H9 (cell line): ENCODE results near the gene LRRC27. TPM values are rescaled to one million over a fixed set of nuclear protein-coding genes. Genes with fewer than 3 reads are reported as not detected.

ENCODE experiments used
- DNase-seq: peaks from one replicate; pipeline ENCODE4 v3.0.0-alpha.2; 2017
- H2AFZ ChIP-seq: one replicate; pipeline ENCODE4 v1.6.1; 2013; ENCODE audit warnings: mild to moderate bottlenecking, low read length, control low read depth, moderate library complexity
- H2AK5ac ChIP-seq: 2 replicates; pipeline ENCODE4 v1.6.1; 2013; ENCODE audit warnings: low read length, control low read depth, mixed read lengths; ENCODE audit not compliant: insufficient read length
- H2BK120ac ChIP-seq: one replicate; pipeline ENCODE4 v1.6.1; 2013; ENCODE audit warnings: low read depth, mild to moderate bottlenecking, low read length, control low read depth, inconsistent platforms; ENCODE audit not compliant: poor library complexity, severe bottlenecking
- H2BK12ac ChIP-seq: 2 replicates; pipeline ENCODE4 v1.6.1; 2013; ENCODE audit warnings: low read length, control low read depth, mixed read lengths, low read depth; ENCODE audit not compliant: insufficient read length
- H2BK15ac ChIP-seq: 2 replicates; pipeline ENCODE4 v1.6.1; 2013; ENCODE audit warnings: low read depth, low read length, control low read depth
- H2BK20ac ChIP-seq: one replicate; pipeline ENCODE4 v1.6.1; 2013; ENCODE audit warnings: low read depth, mild to moderate bottlenecking, low read length, control low read depth, inconsistent platforms; ENCODE audit not compliant: poor library complexity, severe bottlenecking
- H2BK5ac ChIP-seq: 2 replicates; pipeline ENCODE4 v1.6.1; 2013; ENCODE audit warnings: low read length, control low read depth, mixed read lengths; ENCODE audit not compliant: insufficient read length
- H3K14ac ChIP-seq: 2 replicates; pipeline ENCODE4 v1.6.1; 2013; ENCODE audit warnings: low read length, control low read depth; ENCODE audit not compliant: insufficient read depth
- H3K18ac ChIP-seq: 2 replicates; pipeline ENCODE4 v1.6.1; 2013; ENCODE audit warnings: low read depth, mild to moderate bottlenecking, mixed read lengths, low read length, control low read depth; ENCODE audit not compliant: insufficient read length
- H3K23ac ChIP-seq: 2 replicates; pipeline ENCODE4 v1.6.1; 2013; ENCODE audit warnings: low read length, control low read depth, mixed read lengths, low read depth; ENCODE audit not compliant: insufficient read length
- H3K23me2 ChIP-seq: 2 replicates; pipeline ENCODE4 v1.6.1; 2013; ENCODE audit warnings: low read depth, mild to moderate bottlenecking, mixed read lengths, low read length, control low read depth; ENCODE audit not compliant: insufficient read length, poor library complexity, severe bottlenecking
- H3K27ac ChIP-seq: 2 replicates; pipeline ENCODE4 v1.5.1; 2013; ENCODE audit warnings: low read length, control low read depth, mixed read lengths, low read depth; ENCODE audit not compliant: insufficient read length
- H3K27me3 ChIP-seq: 2 replicates; pipeline ENCODE4 v1.6.1; 2013; ENCODE audit warnings: low read length, control low read depth, inconsistent platforms; ENCODE audit not compliant: insufficient read depth
- H3K4ac ChIP-seq: 2 replicates; pipeline ENCODE4 v1.6.1; 2013; ENCODE audit warnings: low read depth, mild to moderate bottlenecking, control low read depth, inconsistent platforms, low read length, moderate library complexity
- H3K4me1 ChIP-seq: 2 replicates; pipeline ENCODE4 v1.6.1; 2013; ENCODE audit warnings: low read length, control low read depth, inconsistent platforms; ENCODE audit not compliant: insufficient read depth
- H3K4me2 ChIP-seq: 2 replicates; pipeline ENCODE4 v1.6.1; 2013; ENCODE audit warnings: low read length, control low read depth, mixed read lengths; ENCODE audit not compliant: insufficient read length, insufficient read depth
- H3K56ac ChIP-seq: 2 replicates; pipeline ENCODE4 v1.6.1; 2013; ENCODE audit warnings: low read depth, mild to moderate bottlenecking, mixed read lengths, low read length, control low read depth; ENCODE audit not compliant: insufficient read length
- H3K79me1 ChIP-seq: 2 replicates; pipeline ENCODE4 v1.6.1; 2013; ENCODE audit warnings: low read depth, mild to moderate bottlenecking, moderate library complexity, low read length, control low read depth, inconsistent platforms; ENCODE audit not compliant: insufficient read depth, poor library complexity, severe bottlenecking
- H3K79me2 ChIP-seq: 2 replicates; pipeline ENCODE4 v1.6.1; 2013; ENCODE audit warnings: low read length, control low read depth, inconsistent platforms; ENCODE audit not compliant: insufficient read depth
- H3K9ac ChIP-seq: 2 replicates; pipeline ENCODE4 v1.6.1; 2013; ENCODE audit warnings: low read length, control low read depth, mixed read lengths; ENCODE audit not compliant: insufficient read length; ENCODE audit errors: extremely low read depth
- H3K9me3 ChIP-seq: one replicate; pipeline ENCODE4 v1.6.1; 2013; ENCODE audit warnings: low read depth, low read length, inconsistent platforms; ENCODE audit not compliant: control insufficient read depth
- H3T11ph ChIP-seq: one replicate; pipeline ENCODE4 v1.6.1; 2013; ENCODE audit warnings: mild to moderate bottlenecking, low read length, control low read depth, inconsistent platforms
- H4K20me1 ChIP-seq: one replicate; pipeline ENCODE4 v1.6.1; 2013; ENCODE audit not compliant: control insufficient read depth, insufficient read length, insufficient read depth
- H4K5ac ChIP-seq: 2 replicates; pipeline ENCODE4 v1.6.1; 2013; ENCODE audit warnings: low read depth, mild to moderate bottlenecking, mixed read lengths, low read length, control low read depth; ENCODE audit not compliant: insufficient read length
- H4K8ac ChIP-seq: replicated peaks from 2 replicates; pipeline ENCODE4 v1.6.1; 2013; ENCODE audit warnings: low read length, control low read depth, mixed read lengths, low read depth; ENCODE audit not compliant: insufficient read length
- H4K91ac ChIP-seq: 2 replicates; pipeline ENCODE4 v1.6.1; 2013; ENCODE audit warnings: low read depth, mild to moderate bottlenecking, moderate library complexity, mixed read lengths, low read length, control low read depth; ENCODE audit not compliant: insufficient read length
- H3K27ac Mint-ChIP-seq, 3 experiments: 2 replicates in 2 of 3; 3 replicates in 1 of 3; pipeline ENCODE4 v1.8.0; 2020 to 2021; ENCODE audit warnings: mixed read lengths in 3 of 3, mild to moderate bottlenecking in 1 of 3, moderate library complexity in 1 of 3
- H3K27me3 Mint-ChIP-seq: 2 replicates; pipeline ENCODE4 v1.8.0; 2021; ENCODE audit warnings: low read depth, mild to moderate bottlenecking, moderate library complexity, mixed read lengths
- H3K36me3 Mint-ChIP-seq, 3 experiments: 2 replicates in 2 of 3; 3 replicates in 1 of 3; pipeline ENCODE4 v1.8.0; 2020 to 2021; ENCODE audit warnings: low read depth in 3 of 3, mixed read lengths in 3 of 3; ENCODE audit not compliant: insufficient read depth in 1 of 3
- H3K4me1 Mint-ChIP-seq, 2 experiments: 2 replicates each; pipeline ENCODE4 v1.8.0; 2020; ENCODE audit warnings: mixed read lengths in 2 of 2
- H3K4me3 Mint-ChIP-seq, 2 experiments: 2 replicates in 1 of 2; 3 replicates in 1 of 2; pipeline ENCODE4 v1.8.0; 2020 to 2021; ENCODE audit warnings: mild to moderate bottlenecking in 2 of 2, mixed read lengths in 2 of 2, moderate library complexity in 1 of 2
- H3K9me3 Mint-ChIP-seq, 2 experiments: 2 replicates in 1 of 2; 3 replicates in 1 of 2; pipeline ENCODE4 v1.8.0; 2020; ENCODE audit warnings: mild to moderate bottlenecking in 2 of 2, mixed read lengths in 2 of 2, moderate library complexity in 1 of 2
- CTCF ChIP-seq: fragments of 200-600 bp; sonication (generic); conservative IDR thresholded peaks from 3 replicates; pipeline ENCODE4 v1.8.0; 2021; ENCODE audit warnings: antibody characterized with exemption, mild to moderate bottlenecking
- WGBS: extraction: QIAGEN DNeasy Blood & Tissue Kit; methylation state at CpG from one replicate; pipeline ENCODE4 v1.1.7; 2013; ENCODE audit warnings: missing lambda C conversion rate, low lambda C conversion rate, mixed read lengths; ENCODE audit not compliant: insufficient read length; ENCODE audit errors: extremely low coverage; 5-methylcytosine and 5-hydroxymethylcytosine counted together
- total RNA-seq: library from RNA; stranded (reverse); gene quantifications from 2 replicates; pipeline ENCODE4 v1.2.1, GENCODE V29; 2021

Gene LRRC27
- total RNA-seq, 1 experiment from 2014 or later = 2.7 TPM

- Mint-ChIP-seq H3K9me3 (peaks cover 0 to 2% of the 10 kb centered on the region in 2 experiments; a peak in 2 of 5 replicates), H3K4me1 (peaks cover 0 to 3% of the 10 kb centered on the region in 2 experiments; a peak in 1 of 4 replicates), H3K4me3 (no peak overlapping the region), H3K27ac (peak overlapping the region in 1 of 3 experiments; percentile 26; a peak in 2 of 7 replicates), H3K36me3 (peaks cover 6 to 14% (median 6%) of the 10 kb centered on the region in 3 experiments), H3K27me3 (peaks cover 7% of the 10 kb centered on the region)
- Histone ChIP-seq H2BK20ac (no peak overlapping the region), H4K5ac (no peak overlapping the region), H2AFZ (no peak overlapping the region), H3K4ac (no peak overlapping the region), H2BK12ac (no peak overlapping the region), H3K56ac (no peak overlapping the region), H3K4me1 (no peaks in the 10 kb centered on the region), H3K23ac (no peak overlapping the region), H3K79me2 (no peaks in the 10 kb centered on the region), H3K9me3 (no peaks in the 10 kb centered on the region), H3K9ac (no peak overlapping the region), H2BK120ac (no peak overlapping the region), H3T11ph (no peak overlapping the region), H4K20me1 (no peaks in the 10 kb centered on the region), H3K27me3 (no peaks in the 10 kb centered on the region), H3K23me2 (no peaks in the 10 kb centered on the region), H3K4me2 (no peak overlapping the region), H2AK5ac (no peak overlapping the region), H3K14ac (no peak overlapping the region), H2BK15ac (no peak overlapping the region), H3K27ac (no peak overlapping the region), H4K91ac (no peak overlapping the region), H4K8ac (no peak overlapping the region), H2BK5ac (no peak overlapping the region), H3K79me1 (no peaks in the 10 kb centered on the region), H3K18ac (no peak overlapping the region)
- no peak for TF ChIP-seq CTCF
- WGBS = no CpG with 5 or more reads among the region's 15 CpGs
- DNase-seq = no peak
These were observed 11.9 kb upstream of the LRRC27 start for GRCh38 chr10:132319853-132320653.
